SK-N-DZ (cell line): ENCODE measurements around the gene PFKL. TPM values are rescaled to one million over a fixed set of nuclear protein-coding genes. Genes with fewer than 3 reads are reported as not detected.

Experiments
- DNase-seq: peaks from one replicate; pipeline ENCODE4 v3.0.0-alpha.2; 2015; ENCODE audit warnings: low spot score
- polyA plus RNA-seq, 2 experiments: library from polyadenylated mRNA; depleted of rRNA; stranded (reverse); fragments of >200 nt; gene quantifications; 2 replicates each; pipeline ENCODE4 v1.2.3, GENCODE V29; 2014

The PFKL gene
- 40.2 and 42.5 TPM in 2 replicates for polyA plus RNA-seq (2014; cell fraction: cytosol; rRNA removed)
- polyA plus RNA-seq (2014; cell fraction: nucleus; rRNA removed): 86.9 and 91.8 TPM in 2 replicates

DNA sequence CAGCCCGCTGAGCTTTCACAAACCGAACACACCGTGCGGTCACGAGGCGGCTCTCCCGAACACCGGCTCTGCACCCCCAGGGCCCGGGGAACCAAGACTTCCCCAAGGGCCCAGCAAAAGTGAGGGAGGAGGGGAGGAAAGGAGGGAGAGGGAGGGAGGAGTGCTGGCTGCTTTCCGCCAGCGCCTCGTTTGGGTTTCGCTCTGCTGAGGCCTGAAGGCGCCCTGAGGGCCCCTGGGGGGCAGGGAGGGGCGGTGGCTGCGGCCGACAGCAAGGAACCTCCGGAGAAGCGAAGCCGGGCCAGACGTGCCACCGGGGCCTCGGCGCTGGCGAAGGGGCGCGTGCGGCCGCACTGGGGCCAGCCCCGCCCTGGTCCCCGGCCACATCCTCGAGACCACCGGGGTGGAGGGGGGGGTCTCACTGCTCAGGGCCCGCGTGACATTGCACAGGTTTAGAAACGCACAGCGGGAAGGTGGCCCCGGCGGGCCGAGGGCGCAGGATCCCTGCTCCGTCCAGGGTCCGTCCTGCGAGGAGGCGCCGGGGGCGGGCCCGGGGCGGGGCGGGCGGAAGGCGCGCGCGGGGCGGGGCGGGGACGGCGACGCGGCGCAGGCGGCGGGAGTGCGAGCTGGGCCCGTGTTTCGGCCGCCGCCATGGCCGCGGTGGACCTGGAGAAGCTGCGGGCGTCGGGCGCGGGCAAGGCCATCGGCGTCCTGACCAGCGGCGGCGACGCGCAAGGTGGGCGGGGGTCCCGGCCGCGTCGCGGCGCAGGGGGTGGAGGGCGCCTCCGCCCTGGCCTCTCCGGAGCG is at the start of gene PFKL:
Gene PFKL (plus strand): TSS at position 596 of the 804 bp plus-strand sequence. CDS start 53 bp downstream, at position 649.
- peak; percentile 26 for DNase-seq

DNA sequence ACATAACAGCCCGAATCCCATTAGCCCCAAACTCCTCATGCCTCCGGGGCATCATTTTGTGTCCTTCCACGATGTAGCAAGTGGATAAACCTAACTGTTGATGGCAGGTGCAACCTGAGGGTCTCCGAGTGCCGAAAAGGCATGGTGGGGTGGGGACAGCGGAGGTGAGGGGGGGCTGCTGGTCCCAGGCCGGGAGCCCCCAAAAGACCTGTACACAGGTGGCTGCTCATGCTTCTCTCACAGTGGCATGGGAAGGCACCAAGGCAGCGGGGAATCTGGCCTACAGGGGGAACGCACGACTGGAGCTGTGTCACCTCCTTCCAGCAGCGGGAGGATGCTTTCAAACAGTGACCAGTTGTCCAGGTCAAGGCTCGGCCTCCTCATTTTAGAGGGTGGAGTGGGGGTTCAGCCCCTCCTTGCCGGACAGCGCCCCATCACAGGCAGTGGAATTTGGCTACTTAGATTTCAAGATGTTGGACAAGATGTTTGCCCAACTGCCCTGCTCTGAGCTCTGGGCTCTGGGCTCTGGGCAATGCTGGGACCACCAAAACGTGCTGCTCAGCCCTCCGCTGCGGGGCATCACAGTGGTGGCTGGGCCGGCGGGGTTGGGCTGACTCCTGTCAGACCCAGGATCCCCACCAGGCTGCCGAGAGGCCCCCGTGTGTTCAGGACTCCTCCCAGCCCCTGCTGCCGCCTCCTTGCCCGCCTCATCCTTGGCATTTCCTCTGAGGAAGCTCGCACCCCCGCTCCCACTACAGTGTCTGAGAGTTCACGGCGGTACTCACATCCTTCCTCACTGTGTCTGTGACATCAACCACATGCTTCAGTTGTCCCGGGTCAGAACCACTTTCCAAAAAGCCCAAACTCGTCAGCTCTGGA is 45.8 kb upstream of the PFKL start:
- no peak for DNase-seq

DNA sequence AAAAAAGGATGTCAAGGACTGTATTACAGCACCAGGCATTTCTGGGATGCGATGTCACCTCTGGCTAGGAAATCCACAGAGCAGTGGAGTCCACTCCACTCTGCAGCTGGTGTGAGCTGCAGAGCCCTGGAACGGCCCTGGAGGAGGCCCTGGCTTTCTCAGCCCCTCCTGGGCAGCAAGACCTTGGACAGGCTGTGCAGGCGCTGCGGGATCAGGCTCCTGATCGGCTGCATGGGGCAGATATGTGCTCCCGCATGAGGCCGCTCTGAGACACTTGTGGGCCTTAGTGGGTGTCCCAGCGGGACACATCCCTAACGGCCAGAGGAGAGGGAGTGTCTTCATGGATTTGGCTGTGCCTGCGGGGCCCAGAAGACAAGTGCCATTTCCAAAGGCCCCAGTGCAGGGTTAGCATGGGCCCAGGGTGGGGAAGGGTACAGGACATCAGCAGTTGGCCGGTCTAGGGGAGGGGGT is 44.3 kb upstream of the PFKL start:
- no peak for DNase-seq

DNA sequence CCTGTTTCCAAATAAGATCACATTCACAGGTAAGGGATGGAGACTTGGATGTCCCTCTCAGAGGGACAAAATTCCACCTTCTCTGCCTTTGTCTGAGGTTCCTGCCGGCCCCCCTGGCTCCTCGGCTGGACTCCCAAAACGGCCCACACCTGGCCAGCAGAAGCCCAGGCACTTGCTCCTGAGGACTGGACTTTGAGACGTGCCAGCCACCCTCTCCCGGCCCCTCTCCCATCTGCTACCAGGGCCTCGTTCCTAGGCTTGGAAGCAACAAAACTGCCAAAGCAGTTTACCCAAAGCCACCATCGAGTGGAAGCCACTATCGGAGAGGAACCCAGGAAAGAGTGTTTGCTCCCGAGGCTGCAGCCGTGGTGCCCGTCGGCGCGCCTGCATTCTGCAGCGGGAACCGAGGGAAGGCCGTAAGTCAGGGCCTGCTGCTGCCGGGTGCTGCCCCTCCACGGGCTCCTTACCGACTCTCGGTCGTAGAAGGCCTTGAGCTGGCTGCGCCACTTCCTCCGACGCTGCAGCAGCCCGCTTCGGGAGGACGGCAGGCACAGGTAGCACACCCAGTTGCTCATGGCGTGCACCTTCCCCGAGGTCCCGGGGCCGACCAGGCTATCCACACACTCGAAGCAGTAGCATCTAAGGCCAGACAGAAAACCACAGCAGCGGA is 41.7 kb upstream of the PFKL start:
- no peak for DNase-seq

DNA sequence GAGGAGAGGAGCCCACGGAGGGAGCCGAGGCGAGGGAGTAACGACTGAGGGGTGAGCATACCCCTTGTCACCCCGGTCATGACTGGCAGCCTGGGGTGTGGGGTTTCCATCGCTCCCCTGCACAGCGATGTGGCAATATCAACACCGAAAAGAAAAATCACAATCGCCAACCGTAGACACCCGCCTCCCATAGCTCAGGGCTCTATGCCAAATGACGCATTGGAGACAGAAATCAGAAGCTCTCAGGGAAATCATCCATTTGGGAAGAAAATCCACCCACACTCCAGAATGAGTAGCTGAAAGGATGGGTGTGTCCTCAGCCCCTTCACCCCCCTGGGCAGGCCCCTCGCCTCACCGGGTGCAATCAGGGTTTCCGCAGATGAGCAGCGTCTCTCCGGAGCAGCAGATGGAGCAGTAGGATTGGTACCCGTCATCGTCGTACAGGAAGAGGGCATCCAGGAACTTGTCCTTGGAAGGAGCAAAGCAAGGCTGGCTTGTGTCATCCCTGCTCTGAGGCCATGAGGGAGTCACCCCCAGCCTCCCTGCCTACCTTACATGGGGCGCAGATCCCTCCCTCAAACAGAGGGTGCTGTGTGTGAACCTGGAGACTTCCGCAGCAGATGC is 40.7 kb upstream of the PFKL start:
- DNase-seq: no peak

DNA sequence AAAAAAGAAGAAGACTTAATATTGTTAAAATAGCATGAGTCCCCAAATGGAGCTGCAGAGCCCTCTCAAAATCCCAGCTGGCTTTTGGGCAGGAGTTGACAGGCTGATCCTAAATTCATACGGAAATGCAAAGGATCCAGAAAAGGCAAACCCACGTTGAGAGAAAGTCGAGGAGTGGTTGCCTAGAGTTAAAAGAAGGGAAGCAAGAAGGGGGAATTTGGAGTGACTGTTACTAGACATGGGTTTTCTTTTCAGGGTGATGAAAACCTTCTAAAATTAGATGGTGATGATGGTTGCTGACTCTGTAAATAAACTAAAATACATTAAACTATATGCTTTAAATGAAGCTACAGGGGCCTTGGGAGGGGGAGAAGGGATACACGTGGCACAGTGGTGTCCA is 39.8 kb upstream of the PFKL start:
- no peak for DNase-seq

DNA sequence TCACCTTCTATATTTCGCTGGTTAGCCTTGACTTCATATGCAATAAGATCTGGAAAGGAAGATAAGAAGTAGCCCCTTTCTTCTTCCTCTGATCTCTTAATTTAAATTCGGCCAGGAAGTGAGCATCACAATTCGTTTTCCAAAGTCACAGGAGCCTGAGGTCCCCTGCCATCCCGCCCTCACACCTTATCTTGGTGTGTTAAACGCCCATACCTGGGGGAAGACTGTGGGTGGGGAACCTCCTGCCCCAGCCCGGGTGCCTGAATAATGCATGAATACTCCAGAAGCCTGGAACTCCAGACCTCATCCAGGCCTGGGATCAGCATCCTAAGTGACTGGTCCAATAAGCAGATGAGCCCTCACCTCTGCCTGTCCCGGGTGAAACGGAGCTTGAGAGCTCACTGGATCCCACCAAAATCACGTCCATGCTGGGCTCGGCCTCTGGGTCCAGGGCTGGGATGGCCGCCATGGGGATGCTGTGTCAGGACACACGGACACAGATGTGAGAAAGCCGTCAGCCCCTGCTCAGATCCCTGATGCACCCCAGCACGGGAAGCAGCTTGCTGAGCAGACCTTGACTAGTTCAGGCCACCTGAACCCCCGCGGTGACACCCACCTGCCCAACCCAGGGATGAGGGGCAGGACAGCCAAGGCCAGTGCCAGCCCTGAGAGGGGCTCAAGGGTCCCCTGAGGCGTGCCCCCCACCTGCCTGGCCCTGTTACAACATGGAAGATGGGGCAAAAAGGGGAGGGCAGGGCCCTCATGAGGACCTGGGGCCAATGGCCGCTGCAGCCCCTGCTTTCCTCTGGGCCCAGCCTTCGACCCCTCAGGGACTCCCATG is 38.8 kb upstream of the PFKL start:
- DNase-seq: no peak

DNA sequence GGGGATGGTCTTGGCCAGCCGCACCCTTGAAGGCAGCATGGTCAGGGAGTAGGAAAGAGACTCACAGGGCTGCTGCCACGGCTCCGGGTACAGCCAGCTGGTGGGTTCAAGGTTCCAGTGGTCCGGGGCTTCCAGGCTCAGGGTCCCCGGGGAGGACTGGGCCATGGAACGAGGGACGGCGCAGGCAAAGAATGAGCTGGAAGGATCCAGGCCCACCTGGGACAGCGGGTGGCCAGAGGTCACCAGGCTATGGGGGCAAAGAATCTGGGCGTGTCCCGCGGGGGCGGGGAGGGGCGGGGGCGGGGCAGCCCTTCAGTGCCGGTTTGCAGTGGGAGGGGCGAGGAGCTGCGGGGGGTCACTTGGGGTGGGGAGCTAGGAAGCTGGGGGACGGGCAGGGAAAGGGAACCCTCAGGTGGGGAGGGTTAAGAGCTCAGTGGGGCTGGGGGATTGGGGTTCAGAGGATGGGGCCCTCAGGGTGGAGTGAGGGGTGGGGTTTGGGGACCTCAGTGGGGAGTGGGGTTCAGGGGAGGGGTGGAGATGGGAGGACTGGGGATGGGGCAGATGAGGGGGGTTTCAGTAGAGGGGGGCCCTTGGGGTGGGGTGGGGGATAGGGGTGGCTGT is 38.1 kb upstream of the PFKL start, which contains the start of gene DNMT3L:
Gene DNMT3L (minus strand): TSS at position 223 of the 621 bp plus-strand sequence. CDS start 638 bp downstream, outside the sequence.
- no peak for DNase-seq

DNA sequence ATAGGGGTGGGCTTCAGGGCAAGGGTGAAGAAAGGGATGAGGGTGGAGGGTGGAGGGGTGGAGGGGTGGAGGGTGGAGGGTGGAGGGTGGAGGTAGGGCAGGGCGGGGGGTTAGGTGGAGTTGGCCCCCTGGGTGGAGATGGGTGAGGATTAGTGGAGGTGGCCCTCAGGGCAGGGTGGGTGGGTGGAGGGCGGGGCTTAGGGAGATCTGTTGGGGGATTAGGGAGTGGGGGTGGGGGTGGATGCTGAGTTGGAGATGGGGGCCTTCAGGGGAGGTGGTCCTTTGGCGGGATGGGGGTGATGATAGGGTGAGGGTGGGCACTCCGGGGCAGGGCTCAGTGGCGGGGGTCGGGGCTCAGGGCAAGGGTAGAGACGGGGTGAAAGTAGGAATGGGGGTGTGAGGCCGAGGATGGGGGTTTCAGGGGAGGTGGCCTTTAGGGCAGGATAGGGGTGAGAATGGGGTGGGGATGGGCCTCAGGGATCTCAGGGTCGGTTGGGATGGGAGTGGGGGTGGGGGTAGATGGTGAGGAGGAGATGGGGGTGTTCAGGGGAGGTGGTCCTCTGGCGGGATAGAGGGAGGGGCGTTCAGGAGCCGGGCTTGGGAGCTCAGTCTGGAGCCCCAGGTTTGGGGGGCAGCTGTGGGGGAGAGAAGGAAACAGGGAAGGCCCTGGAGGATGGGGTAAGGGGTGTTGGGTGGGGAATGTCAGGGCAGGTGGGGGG is 37.4 kb upstream of the PFKL start:
- no peak for DNase-seq

DNA sequence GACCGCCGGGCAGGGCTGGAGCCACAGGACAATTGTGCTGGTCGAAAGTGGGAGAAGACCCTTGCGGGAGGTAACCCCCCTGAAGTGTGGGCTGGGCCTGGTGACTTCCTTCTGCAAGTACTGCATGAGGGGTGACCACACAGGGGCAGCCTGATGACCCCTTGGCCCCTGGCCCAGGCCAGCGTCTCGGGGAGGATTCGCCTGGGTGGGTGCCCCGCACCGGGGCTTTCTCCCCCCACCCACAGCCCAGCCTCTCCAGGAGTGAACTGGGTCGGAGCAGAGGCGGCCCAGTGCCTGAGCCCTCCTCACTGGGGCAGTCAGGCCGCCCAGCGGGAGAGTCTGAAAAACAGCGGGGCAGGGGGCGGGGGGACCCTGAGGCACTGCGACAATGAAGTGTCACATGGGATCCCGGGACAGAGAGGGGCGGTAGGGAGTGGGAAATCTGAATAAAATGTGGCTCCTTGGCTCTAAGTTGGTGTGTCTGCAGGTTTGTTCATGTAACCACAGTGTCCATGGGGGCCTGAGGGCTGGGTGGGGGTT is 36.6 kb upstream of the PFKL start:
- no peak for DNase-seq

DNA sequence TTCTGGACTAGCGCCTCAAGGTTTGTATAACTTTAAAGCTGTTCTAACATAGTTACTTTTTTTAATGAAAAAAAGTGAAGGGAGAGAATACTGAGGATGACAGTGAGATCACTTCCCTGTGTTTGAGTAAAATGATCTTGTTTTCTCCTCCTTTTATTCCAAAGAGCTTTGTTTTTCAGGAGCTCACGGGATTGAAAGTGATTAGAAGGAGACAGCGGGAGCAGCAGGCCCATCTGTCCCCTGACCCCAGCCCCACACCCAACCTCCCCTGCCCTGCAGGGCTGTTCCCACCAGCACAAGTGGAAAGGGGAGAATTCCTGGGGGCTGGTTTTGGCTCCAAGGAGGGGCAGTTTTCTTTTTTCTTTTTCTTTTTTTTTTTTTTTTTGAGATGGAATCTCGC is 36.1 kb upstream of the PFKL start:
- DNase-seq: no peak

DNA sequence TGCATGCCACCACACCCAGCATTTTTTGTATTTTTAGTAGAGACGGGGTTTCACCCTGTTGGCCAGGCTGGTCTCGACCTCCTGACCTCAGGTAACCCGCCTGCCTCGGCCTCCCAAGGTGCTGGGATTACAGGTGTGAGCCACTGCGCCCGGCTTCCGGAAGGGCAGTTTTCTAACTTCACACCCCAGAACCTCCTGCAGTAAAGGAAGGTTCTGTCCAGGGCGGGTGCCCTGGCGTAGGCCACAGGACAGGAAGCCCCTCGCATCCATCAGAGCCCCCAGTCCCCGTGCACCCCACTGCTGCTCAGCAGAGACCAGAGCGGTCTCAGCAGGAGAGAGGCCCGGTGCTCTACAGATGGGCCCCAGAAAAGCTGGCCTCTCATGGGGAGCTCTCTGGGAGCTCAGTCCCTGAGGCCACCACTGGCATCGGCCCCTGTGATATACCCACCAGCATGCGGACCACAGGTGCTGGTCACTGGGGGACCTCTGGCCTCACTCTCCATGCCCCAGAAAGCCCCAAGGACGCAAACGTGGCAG is 34.1 kb upstream of the PFKL start:
- no peak for DNase-seq

DNA sequence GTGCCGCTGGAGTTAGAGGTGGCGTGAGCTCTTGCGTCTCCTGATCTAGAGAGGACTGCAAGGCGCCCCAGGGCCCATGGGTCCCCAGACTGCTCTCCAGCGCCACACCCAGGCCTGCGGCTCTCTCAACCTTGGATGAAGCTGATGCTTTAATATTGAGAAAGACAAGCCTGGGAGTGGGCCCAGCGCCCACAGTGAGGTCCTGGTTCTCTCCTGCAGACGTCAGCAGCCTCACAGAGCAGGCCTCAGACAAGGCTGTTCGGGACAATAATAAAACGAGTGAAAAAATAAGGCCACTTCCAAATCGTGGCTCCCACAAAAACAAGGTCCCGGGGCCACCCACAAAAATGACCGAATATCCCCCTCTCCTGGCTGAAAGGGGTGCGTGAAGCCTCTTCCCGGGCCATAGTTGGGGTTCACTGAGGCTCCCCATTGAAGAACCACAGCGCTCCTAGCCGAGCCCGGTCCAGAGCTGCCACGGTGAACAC is 32.2 kb upstream of the PFKL start:
- DNase-seq: no peak

DNA sequence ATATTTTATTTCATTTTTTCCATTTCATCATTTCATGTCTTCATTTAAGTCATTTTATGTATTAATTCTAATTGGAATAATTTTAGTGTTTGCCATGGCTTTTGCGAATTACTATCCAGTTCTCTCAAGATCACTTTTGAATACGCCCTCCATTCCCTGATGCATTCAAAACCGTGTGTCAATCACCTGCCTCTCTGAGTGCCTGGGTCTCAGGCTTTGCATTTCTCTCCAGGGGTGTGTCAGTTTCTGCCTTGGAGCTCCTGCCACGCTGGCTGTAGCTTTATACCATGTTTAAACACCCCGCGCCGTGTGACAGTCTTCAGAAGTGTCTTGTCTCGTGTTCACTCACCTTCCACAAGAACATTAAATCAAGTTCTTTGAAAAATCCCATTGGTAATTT is 30.8 kb upstream of the PFKL start:
- no peak for DNase-seq

DNA sequence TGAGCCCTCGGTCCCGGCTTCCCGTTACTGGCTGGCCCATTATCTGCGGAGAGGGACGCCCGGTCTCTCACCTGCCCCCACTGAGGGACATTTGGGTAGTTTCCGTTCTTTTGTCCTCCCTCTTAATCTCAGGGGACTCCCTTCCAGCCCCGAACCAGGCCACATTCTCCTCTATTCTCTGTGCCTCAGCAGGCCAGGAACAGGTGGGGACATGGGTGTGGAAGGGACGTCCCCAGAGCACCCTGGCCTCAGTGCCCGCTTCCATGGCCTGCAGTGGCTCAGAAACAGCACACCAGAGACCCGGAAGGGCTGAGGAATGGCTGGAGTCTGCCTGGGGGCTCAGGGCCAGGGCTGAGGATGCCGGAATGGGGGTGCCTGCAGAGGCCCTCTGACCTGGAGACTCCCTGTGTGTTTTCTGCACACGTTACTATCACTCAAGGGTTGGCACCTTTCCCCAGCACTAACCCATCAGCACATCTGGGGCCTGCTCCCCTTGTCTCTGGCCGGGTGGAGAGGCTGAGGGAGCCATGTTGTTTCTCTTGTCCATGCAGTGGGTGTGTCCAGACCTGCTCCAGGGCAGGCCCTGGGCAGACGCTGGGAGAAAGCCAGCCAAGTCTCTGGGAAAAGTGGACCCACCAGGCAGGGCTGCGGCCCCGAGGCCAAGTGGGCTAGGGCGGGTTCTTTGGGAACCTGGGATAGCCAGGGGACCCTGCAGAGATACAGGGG is 28.1 kb upstream of the PFKL start:
- no peak for DNase-seq

DNA sequence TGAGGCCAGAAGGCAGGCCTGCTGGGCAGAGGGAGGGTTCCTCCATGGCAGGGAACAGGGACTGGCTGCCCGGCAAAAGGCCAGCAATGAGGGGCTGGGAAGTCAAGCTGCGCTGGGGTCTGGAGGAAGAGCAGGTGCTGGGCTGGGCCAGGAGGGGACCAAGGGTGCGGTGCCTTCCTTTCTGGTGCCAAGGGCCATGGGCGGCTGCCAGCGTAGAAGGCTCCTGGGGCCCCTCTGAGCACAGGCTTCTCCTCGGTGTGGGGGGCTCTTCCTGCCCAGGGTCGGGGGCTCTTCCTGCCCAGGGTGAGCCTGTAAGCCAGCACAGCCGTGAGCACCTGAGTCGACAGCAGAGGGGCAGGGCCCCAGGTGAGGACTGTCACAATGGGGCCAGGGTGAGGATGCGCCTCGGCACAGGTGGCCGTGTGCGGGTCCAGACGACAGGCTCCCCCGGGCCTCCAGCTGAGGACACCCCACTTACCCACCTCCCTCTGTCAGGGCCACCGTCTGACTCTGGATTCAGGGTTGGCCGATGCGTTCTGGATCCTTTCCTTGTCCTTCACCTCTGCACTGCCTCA is 27.5 kb upstream of the PFKL start:
- DNase-seq: no peak

DNA sequence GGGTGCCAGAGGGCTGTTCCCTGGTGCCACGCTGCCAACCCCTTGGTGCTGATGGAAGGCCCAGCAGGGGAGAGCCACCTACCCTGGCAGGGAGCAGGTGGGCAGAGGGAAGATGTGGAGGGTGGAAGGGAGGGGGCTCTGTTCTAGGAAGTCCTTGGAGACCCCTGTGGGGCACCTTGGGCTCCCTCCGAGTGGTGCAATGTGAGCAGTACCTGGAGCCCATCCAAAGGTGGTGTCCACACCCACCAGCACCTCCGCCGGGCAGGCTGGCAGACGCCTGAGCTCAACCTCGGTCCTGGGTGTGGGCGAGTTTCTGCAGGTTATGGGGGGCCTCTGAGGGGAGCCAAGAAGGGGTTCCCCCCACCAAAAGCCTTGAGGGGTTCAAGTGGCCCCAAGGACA is 26.8 kb upstream of the PFKL start:
- DNase-seq: no peak
